DOHH2 (cell line): ENCODE measurements around the gene DEUP1.

Experiments used
- CTCF ChIP-seq: fragments of 200-600 bp; sonication (generic); IDR thresholded peaks from one replicate; pipeline ENCODE4 v1.5.1; 2014; ENCODE audit warnings: antibody characterized with exemption, mild to moderate bottlenecking, low read depth, low read length; ENCODE audit not compliant: poor library complexity, severe bottlenecking
- EZH2phosphoT487 ChIP-seq: fragments of 200-600 bp; sonication (generic); IDR thresholded peaks from 2 replicates; pipeline ENCODE4 v1.6.1; 2017; ENCODE audit warnings: borderline replicate concordance, mild to moderate bottlenecking, antibody characterized with exemption, low read length, moderate library complexity, mixed read lengths

- TF ChIP-seq CTCF (no peak), EZH2phosphoT487 (no peak)
Observed at GRCh38 chr11:93485983-93486382, 155.4 kb downstream of the DEUP1 start.
